GM21367 (cell line): ENCODE measurements around the gene HIC2.
"Not testable (repeated sequence)": the region's sequence is repeated elsewhere in the genome, so short reads cannot be mapped to it uniquely, and the experiment has no call there.

ENCODE experiments used
- ATAC-seq: cut with Tn5 transposase; IDR thresholded peaks from one replicate; pipeline ENCODE4 v1.9.1; 2021; ENCODE audit not compliant: unreplicated experiment

Gene HIC2

DNA sequence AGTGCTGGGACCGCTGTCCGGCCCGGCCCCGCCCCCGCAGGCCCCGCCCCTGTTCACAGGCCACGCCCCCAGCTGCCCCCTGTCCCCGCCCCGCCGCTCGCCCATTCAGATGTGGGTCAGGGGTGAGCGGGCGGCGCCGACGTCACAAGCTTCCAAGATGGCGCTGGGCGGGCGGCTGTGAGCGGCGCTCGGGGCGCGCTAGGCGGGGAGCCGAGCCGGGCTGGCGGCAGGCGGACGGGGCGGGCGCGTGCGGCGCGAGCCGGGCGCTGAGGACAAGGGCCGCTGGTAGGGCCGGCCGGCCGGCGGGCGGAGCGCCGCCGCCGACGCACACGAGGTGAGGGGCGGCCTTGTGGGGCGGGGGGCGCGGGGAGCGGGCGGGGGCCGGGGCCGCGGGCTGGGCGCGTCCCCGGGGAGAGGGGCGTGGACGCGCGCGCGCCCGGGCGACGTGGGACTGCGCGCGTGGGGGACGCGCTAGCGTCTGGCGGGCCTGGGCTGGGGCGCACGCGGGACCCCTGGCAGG lies at the start of gene HIC2:
TSS of gene HIC2 (plus strand) at position 145 of the 520 bp plus-strand sequence. CDS start 25,461 bp downstream, outside the sequence.
- peak; percentile 60 for ATAC-seq

DNA sequence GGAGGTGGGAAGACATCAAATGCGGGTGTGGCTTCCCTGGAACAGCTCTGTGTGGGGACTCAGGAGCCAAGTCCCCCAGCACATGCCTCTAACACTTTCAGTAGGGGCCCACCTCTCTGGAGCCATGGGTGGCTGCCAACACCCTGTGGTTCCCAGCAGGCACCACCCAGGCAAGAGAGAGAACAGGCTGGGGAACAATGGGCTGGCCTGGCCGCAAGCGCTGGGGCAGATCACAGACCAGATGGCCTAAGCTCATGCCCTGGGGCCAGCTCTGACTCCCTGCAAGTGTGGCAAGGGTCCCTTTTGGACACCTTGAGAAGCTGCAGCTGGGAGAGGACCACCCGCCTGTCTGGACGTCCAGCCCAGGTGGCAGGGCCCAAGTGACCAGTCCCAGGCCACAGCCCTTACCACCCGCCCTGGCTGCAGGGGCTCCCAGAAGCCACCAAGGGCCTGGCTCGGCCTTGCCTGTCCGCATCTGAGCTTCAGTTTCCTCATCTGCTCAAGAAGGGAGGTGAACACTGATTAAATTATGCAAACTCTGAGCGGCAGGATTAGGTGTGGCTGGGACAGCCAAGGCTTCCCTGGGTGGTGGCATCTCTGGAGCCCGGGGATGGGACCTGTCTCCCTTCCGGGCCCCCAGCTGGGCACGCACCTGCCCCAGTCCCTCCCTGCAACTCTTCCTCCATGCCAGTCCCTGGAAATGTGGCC lies 48.4 kb upstream of the HIC2 start:
- ATAC-seq, result not testable (repeated sequence)

- not testable (repeated sequence) for ATAC-seq
Measured at GRCh38 chr22:21375880-21376279, 41.3 kb upstream of the HIC2 start.

DNA sequence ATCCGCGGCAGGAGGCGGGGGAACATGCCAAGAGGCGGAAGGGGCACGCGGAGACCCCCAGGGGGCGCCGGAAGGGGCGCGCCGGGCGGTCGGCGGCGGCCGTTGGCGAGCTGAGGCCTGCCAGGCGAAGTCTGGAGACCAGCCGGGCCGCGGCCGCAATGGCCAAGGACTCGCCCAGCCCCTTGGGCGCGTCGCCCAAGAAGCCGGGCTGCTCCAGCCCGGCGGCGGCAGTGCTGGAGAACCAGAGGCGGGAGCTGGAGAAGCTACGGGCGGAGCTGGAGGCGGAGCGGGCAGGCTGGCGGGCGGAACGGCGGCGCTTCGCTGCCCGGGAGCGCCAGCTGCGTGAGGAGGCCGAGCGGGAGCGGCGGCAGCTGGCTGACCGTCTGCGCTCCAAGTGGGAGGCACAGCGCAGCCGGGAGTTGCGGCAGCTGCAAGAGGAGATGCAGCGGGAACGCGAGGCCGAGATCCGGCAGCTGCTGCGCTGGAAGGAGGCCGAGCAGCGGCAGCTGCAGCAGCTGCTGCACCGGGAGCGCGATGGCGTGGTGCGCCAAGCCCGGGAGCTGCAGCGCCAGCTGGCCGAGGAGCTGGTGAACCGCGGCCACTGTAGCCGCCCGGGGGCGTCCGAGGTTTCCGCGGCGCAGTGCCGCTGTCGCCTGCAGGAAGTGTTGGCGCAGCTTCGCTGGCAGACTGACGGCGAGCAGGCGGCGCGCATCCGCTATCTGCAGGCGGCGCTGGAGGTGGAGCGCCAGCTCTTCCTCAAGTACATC lies 33.3 kb upstream of the HIC2 start, which contains the start of gene RIMBP3B:
TSS of gene RIMBP3B (plus strand) at position 51 of the 767 bp plus-strand sequence. CDS start at position 159, 108 bp downstream.
- peak; percentile 53 for ATAC-seq

DNA sequence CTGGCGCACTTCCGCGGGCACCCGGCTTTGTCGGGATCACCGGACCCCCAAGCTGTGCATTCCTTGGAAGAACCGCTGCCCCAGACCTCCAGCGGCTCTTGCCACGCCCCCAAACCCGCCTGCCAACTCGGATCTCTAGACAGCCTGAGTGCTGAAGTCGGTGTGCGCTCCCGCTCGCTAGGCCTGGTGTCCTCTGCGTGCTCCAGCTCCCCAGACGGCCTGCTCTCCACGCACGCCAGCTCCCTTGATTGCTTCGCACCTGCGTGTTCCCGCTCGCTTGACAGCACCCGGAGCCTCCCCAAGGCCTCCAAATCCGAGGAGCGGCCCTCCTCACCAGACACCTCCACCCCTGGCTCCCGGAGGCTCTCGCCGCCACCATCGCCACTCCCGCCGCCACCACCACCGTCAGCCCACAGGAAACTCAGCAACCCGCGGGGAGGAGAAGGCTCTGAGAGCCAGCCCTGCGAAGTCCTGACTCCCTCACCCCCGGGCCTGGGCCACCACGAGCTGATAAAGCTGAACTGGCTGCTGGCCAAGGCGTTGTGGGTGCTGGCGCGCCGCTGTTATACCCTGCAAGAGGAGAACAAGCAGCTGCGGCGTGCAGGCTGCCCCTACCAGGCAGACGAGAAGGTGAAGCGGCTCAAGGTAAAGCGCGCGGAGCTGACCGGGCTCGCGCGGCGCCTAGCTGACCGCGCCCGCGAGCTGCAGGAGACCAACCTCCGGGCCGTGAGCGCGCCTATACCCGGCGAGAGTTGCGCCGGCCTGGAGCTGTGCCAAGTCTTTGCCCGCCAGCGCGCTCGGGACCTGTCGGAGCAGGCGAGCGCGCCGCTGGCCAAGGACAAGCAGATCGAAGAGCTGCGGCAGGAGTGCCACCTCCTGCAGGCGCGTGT lies 32.5 kb upstream of the HIC2 start:
- ATAC-seq, result peak; percentile 28

- not testable (repeated sequence) for ATAC-seq
Measured at GRCh38 chr22:21389480-21389879, 27.7 kb upstream of the HIC2 start.

- ATAC-seq, result not testable (repeated sequence)
Measured at GRCh38 chr22:21390013-21390412, 27.2 kb upstream of the HIC2 start.

DNA sequence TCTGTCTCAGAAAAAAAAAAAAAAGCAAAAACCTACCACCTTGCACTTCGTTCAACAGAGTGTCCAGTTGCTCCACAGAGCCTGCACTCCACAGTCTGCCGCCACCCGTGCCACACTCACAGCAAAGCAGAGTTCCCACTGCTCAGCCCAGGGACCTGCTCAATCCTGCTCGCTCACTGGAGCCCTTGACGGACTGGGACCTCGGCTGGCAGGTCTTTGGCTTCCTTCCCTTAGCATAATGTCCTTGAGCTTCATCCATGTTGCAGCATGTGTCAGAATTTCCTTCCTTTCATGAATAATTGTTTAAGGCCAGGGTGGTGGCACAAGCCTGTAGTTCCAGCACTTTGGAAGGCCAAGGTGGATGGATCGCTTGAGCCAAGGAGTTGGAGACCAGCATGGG lies 22.6 kb upstream of the HIC2 start:
- ATAC-seq, result not testable (repeated sequence)

DNA sequence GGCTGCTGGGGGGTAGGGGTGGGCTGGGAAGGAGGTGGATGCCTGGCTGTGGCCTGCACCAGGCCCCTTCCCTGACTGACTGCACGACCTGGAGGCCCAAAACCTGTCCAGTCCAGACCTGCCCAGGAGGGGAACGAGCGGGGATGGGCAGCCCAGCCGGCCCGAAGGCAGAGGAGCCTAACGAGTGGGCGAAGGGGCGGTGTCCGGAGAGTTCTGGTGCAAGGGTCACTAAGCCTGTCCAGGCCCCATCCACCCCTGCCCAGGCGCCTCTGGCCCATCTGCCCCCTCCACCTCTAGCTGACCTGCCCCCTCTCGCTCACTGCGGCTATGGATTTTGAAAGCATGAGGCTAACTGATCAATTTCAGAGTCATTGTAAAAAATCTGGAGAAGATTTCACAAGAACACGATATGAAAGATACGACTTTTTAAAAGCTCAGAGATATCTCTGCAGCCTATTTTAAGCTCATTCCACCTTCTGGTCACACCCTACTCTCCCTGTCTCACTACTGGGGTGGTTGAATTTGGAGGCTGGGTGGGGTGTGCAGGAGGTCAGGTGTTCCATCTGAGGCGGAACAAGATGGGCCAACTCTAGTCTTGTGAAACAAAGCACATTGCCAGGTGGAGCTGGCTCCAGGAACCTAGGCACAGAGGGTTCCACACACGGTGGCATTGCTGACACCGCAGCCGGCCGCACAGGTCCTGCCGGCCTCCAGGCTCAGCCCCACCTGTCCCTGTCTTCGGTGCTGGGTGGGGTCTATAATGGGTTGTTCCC lies 15.8 kb upstream of the HIC2 start:
- ATAC-seq, result not testable (repeated sequence)

GRCh38 chr22:21402763-21403314 lies 14.3 kb upstream of the HIC2 start:
- not testable (repeated sequence) for ATAC-seq

GRCh38 chr22:21407139-21407538 lies 10.0 kb upstream of the HIC2 start:
- not testable (repeated sequence) for ATAC-seq

- not testable (repeated sequence) for ATAC-seq
Measured at GRCh38 chr22:21407792-21408191, 9.4 kb upstream of the HIC2 start.

DNA sequence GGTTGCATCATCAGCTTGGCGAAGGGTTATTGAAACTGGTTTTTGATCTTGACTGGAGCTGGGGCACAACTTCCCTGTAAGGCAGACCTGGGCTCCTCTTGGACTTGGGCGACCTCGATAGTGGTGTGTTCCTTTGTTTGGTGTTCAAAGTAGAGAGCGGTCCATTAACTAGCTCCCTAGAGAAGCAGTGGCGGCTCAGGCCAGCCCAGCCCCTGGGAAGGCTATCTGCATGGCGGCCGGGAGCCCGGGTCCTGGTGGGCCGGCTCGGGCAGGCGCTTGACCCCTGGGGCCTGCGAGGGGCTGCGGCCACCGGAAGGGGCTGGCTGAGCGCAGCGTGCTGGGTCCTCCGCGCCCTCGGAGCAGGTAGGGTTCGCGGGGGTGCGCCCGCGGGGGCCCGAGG lies 796 bp upstream of the HIC2 start:
- ATAC-seq, result not testable (repeated sequence)

- peak; percentile 15 for ATAC-seq
Measured at GRCh38 chr22:21417853-21418252, 682 bp downstream of the HIC2 start.

DNA sequence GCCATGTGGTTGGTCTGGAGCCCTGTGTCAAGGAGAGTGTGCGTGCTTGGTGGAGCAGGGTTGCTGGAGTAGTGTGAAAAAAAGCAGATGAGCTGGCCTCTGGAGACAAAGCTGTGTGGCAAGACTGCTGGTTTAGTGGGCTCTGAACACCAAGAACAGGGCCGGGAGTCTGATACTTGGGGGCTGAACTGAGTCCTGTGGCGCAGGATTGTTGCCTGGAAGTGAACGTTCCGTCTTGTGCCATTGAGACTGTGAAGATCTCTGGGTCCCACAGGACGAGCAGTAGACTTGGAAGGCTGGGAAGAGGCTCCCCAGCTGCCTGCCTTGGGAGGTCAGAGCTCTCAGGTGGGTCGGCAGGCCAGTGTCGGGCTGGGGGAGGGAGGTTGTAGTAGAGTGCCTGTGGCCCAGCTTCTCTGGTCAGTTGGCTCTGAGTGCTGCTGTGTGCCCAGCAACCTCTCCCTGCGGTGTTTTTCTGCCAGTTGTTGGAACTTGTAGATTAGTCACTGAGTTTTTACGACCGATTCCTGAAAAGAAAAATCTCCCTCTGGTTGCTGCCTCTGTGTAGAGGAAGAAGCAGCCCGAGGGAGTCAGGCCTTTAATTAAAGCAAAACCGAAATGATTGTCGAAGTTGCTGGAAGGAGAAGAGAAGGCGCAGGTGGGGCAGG lies 1.9 kb downstream of the HIC2 start:
- not testable (repeated sequence) for ATAC-seq

DNA sequence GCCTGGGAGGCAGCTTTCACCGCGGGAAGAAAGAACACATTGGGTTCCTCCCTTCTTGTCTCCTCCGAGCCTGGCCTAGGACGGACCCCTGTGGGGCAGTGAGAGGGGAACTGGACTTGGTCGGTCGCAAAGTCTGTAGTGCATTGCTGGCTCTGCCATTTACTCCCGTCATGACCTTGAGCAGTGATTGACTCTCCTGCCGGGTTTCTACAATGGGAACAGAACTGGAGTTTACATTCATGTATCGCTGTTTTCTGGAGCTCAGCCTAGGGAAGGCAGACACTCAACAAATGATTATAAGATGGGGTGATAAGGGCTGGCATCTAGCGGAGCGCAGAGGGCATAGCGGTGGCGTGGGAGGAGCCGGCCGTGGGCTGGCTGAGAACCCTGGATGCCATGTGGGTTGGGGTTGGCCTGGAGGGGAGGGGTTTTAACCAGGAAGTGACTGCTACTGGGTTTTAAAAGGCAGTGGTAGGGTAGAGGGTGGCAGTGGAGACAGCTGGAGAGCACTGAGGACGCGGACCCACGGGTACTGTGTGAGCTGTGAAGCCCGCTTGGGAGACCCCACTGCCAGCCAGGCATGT lies 3.1 kb downstream of the HIC2 start:
- not testable (repeated sequence) for ATAC-seq

- not testable (repeated sequence) for ATAC-seq
Measured at GRCh38 chr22:21424084-21424709, 7.0 kb downstream of the HIC2 start.
